ENCODE data around the gene MCOLN1. TPM values are rescaled to one million over a fixed set of nuclear protein-coding genes. Genes with fewer than 3 reads are reported as not detected.

MCOLN1 gene
- polyA plus RNA-seq, 3 donors = 32.8 to 133 (median 34.3) TPM

GRCh38 chr19:7559102-7559501 is 36.7 kb downstream of the MCOLN1 start:
- Histone ChIP-seq H3K27ac (ENCODE audit: low read depth in 1 of 2, low read length in 2 of 2) (no peak overlapping the region), H4K20me1 (ENCODE audit: insufficient read depth, low read length) (peaks cover 28% of the 10 kb centered on the region), H3K9me3 (replicated peaks in 1 of 2; ENCODE audit: control insufficient read depth in 1 of 2, insufficient read depth in 1 of 2, low read length in 2 of 2) (no peaks in the 10 kb centered on the region), H3K79me2 (ENCODE audit: insufficient read depth, low read length) (no peaks in the 10 kb centered on the region), H3K27me3 (ENCODE audit: control insufficient read depth in 2 of 2, insufficient read depth in 2 of 2, low read length in 2 of 2) (no peaks in the 10 kb centered on the region), H2AFZ (ENCODE audit: insufficient read depth, low read depth, low read length, poor library complexity, severe bottlenecking) (no peak overlapping the region), H3K4me2 (replicated peaks; ENCODE audit: extremely low read depth, low read length, poor library complexity, severe bottlenecking) (no peak overlapping the region), H3K4me1 (ENCODE audit: control insufficient read depth in 1 of 2, insufficient read depth in 2 of 2, low read length in 2 of 2) (peaks cover 0 to 5% of the 10 kb centered on the region in 2 donors), H3K9ac (ENCODE audit: insufficient read depth, low read length, poor library complexity, severe bottlenecking) (no peak overlapping the region), H3K4me3 (replicated peaks in 1 of 3; ENCODE audit: low read depth in 2 of 3, low read length in 3 of 3) (no peak overlapping the region), H3K36me3 (replicated peaks in 1 of 2; ENCODE audit: control insufficient read depth in 1 of 2, insufficient read depth in 2 of 2, low read length in 2 of 2) (peaks cover 65 to 74% of the 10 kb centered on the region in 2 donors)
- peaks cover 64 to 78% of the 10 kb centered on the region in 2 donors for H3K36me3 Mint-ChIP-seq
- no peak overlapping the region for H3K4me3 Mint-ChIP-seq
- peaks cover 0 to 3% (median 0%) of the 10 kb centered on the region in 7 donors for H3K9me3 Mint-ChIP-seq
- no peak for TF ChIP-seq CTCF (IDR thresholded peaks at IDR 0.05)
- H3K4me1 Mint-ChIP-seq = peaks cover 10% of the 10 kb centered on the region
- peak overlapping the region in 2 of 7 donors; percentile 8 to 79 for H3K27ac Mint-ChIP-seq
- WGBS (ENCODE audit: insufficient coverage) = 70% methylated on average over 4 of the region's 4 CpGs
- no peak for DNase-seq
- H3K27me3 Mint-ChIP-seq (ENCODE audit: low read depth in 3 of 3) = peaks cover 0 to 4% (median 0%) of the 10 kb centered on the region in 3 donors
- intact Hi-C loops (cut with micrococcal nuclease) = no loop called here

GRCh38 chr19:7560255-7560654 is 37.8 kb downstream of the MCOLN1 start:
- intact Hi-C loops (cut with micrococcal nuclease) = no loop called here
- Histone ChIP-seq H3K4me3 (replicated peaks in 1 of 3; ENCODE audit: low read depth in 2 of 3, low read length in 3 of 3) (no peak overlapping the region), H3K4me1 (ENCODE audit: control insufficient read depth in 1 of 2, insufficient read depth in 2 of 2, low read length in 2 of 2) (peaks cover 0 to 5% of the 10 kb centered on the region in 2 donors), H3K36me3 (replicated peaks in 1 of 2; ENCODE audit: control insufficient read depth in 1 of 2, insufficient read depth in 2 of 2, low read length in 2 of 2) (peaks cover 56 to 63% of the 10 kb centered on the region in 2 donors), H3K27ac (ENCODE audit: low read depth in 1 of 2, low read length in 2 of 2) (no peak overlapping the region), H3K27me3 (ENCODE audit: control insufficient read depth in 2 of 2, insufficient read depth in 2 of 2, low read length in 2 of 2) (no peaks in the 10 kb centered on the region), H3K79me2 (ENCODE audit: insufficient read depth, low read length) (no peaks in the 10 kb centered on the region), H3K9ac (ENCODE audit: insufficient read depth, low read length, poor library complexity, severe bottlenecking) (no peak overlapping the region), H3K4me2 (replicated peaks; ENCODE audit: extremely low read depth, low read length, poor library complexity, severe bottlenecking) (no peak overlapping the region), H2AFZ (ENCODE audit: insufficient read depth, low read depth, low read length, poor library complexity, severe bottlenecking) (no peak overlapping the region), H4K20me1 (ENCODE audit: insufficient read depth, low read length) (peaks cover 26% of the 10 kb centered on the region), H3K9me3 (replicated peaks in 1 of 2; ENCODE audit: control insufficient read depth in 1 of 2, insufficient read depth in 1 of 2, low read length in 2 of 2) (no peaks in the 10 kb centered on the region)
- H3K27ac Mint-ChIP-seq = peak overlapping the region in 1 of 7 donors; percentile 58
- peaks cover 0 to 4% (median 0%) of the 10 kb centered on the region in 3 donors for H3K27me3 Mint-ChIP-seq (ENCODE audit: low read depth in 3 of 3)
- peaks cover 0 to 3% (median 1%) of the 10 kb centered on the region in 7 donors for H3K9me3 Mint-ChIP-seq
- no peak for TF ChIP-seq CTCF (IDR thresholded peaks at IDR 0.05)
- no CpG with 5 or more reads among the region's 2 CpGs for WGBS (ENCODE audit: insufficient coverage)
- H3K4me3 Mint-ChIP-seq = no peak overlapping the region
- H3K4me1 Mint-ChIP-seq = peaks cover 10% of the 10 kb centered on the region
- no peak for DNase-seq
- H3K36me3 Mint-ChIP-seq = peaks cover 56 to 68% of the 10 kb centered on the region in 2 donors

Data from CD14-positive monocyte (primary cell).